GM21515 (cell line): ENCODE data around the gene PPP2R3A.
A peak's percentile ranks its signal among the peaks of the same experiment; 100 is the strongest.
"Not testable (repeated sequence)": the region's sequence is repeated elsewhere in the genome, so short reads cannot be mapped to it uniquely, and the experiment has no call there.

Experiments
- ATAC-seq: cut with Tn5 transposase; IDR thresholded peaks from one replicate; pipeline ENCODE4 v1.9.1; 2021; ENCODE audit not compliant: unreplicated experiment

PPP2R3A gene

GRCh38 chr3:136078421-136079364 lies 113.2 kb downstream of the PPP2R3A start:
- ATAC-seq, result no peak

DNA sequence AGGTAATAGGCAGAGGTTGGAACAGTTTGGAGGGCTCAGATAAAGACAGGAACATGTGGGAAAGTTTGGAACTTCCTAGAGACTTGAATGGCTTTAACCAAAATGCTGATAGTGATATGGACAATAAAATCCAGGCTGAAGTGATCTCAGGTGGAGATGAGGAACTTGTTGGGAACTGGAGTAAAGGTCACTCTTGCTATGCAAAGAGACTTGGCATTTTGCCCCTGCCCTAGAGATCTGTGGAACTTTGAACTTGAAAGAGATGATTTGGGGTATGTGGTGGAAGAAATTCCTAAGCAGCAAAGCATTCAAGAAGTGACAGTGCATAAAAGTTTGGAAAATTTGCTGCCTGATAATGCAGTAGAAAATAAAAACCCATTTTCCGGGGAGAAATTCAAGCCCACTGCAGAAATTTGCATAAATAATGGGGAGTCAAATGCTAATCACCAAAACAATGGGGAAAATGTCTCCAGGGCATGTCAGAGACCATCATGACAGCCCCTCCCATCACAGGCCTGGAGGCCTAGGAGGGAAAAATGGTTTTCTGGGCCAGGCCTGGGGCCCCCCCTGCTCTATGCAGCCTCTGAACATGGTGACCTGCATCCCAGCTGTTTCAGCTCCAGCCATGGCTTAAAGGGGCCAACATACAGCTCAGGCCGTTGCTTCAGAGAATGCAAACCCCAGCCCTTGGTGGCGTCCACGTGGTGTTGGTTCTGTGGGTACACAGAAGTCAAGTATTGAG lies 118.3 kb downstream of the PPP2R3A start:
- not testable (repeated sequence) for ATAC-seq

DNA sequence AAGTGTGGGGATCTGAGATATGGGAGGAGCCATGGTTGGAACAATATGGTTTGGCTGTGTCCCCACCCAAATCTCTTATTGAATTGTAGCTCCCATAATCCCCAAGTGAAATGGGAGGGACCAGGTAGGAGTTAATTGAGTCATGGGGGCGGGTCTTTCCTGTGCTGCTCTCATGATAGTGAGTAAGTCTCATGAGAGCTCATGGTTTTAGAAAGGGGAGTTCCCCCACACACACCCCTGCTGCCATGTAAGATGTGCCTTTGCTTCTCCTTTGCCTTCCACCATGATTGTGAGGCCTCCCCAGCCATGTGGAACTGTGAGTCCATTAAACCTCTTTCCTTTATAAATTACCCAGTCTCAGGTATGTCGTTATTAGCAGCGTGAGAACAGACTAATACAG lies 119.5 kb downstream of the PPP2R3A start:
- ATAC-seq, result not testable (repeated sequence)

- no peak for ATAC-seq
These were observed 128.2 kb downstream of the PPP2R3A start for GRCh38 chr3:136093771-136094170.

DNA sequence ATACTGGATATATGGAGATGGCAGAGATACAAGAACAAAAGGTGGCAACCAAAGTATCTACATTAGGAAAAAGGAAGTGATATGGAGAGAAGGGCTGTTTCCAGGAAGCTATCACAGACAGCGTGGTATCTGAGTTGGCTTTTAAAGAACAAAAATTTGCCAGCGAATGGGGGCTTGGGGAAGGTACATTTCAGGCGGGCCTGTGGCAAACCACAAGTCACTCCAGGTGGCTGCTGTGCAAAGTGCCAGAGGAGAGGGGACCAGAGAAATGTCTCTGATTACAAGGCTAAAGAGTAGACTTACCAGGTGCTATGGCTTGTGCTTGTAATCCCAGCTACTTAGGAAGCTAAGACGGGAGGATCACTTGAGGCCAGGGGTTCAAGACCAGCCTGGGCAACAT lies 139.5 kb downstream of the PPP2R3A start:
- no peak for ATAC-seq

DNA sequence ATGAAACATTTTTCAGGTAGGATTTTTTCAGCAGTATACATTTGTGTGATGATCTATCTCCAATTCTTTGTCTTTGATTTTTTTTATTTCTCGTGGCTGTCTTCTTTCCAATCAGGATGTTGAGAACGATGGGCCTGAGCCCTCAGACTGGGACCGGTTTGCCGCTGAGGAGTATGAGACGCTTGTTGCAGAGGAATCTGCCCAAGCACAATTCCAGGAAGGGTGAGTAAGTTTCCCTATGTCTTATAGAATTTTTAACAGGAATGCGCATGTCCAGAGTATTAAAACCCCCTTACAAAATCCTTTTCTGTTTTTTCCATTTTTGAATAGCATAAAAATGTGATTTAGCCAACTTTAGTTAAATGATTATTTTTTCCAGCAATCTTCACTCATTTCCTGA lies 140.6 kb downstream of the PPP2R3A start:
- no peak for ATAC-seq

DNA sequence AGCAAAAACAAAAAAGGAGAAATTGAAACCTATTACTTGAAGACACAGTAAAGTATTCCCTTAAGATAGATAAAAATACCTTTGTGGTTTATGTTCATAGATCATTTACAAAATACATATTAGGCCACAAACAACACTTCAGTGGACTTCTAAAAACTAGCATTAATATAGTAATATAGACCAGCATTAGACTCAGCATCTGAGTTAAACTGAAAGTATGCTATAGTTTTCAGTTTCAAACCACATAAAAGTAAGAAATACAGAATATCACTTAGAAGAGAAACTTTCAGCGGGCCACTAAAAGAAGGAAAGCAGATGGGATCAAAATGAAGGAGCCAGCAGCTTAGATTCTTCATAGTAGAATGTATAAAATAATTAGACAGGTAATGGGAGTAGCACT lies 144.0 kb downstream of the PPP2R3A start:
- ATAC-seq, result peak; percentile 93

DNA sequence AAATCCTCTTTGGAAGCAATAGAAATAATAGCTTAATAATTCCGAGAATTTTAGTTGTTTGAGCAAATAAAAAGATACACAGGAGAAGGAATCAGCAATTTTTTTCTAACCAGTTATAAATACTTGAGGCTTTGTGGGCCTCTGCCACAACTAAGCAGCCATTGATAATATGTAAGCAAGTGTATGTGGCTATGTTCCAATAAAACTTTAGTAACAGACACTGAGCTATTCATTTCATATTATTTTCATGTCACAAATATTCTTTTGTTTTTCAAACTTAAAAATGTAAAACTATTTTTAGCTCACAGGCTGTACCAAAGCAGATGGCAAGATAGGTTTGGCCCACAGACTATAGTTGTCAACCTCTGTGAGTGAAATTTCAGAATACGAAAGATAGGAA lies 145.0 kb downstream of the PPP2R3A start:
- ATAC-seq, result no peak

GRCh38 chr3:136114421-136114820 lies 148.9 kb downstream of the PPP2R3A start:
- no peak for ATAC-seq

DNA sequence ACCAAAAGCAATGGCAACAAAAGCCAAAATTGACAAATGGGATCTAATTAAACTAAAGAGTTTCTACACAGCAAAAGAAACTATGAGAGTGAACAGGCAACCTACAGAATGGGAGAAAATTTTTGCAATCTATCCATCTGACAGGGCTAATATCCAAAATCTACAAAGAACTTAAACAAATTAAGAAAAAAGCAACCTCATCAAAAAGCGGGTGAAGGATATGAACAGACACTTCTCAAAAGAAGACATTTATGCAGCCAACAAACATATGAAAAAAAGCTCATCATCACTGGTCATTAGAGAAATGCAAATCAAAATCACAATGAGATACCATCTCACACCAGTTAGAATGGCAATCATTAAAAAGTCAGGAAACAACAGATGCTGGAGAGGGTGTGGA lies 153.8 kb downstream of the PPP2R3A start:
- ATAC-seq, result not testable (repeated sequence)

DNA sequence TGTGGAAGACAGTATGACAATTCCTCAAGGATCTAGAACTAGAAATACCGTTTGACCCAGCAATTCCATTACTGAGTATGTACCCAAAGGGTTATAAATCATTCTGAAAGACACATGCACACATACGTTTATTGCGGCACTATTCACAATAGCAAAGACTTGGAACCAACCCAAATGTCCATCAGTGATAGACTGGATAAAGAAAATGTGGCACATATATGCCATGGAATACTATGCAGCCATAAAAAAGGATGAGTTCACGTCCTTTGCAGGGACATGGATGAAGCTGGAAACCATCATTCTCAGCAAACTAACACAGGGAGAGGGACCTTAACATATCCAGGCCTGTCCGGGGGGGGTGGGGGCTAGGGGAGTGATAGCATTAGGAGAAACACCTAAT lies 154.3 kb downstream of the PPP2R3A start:
- ATAC-seq, result not testable (repeated sequence)

DNA sequence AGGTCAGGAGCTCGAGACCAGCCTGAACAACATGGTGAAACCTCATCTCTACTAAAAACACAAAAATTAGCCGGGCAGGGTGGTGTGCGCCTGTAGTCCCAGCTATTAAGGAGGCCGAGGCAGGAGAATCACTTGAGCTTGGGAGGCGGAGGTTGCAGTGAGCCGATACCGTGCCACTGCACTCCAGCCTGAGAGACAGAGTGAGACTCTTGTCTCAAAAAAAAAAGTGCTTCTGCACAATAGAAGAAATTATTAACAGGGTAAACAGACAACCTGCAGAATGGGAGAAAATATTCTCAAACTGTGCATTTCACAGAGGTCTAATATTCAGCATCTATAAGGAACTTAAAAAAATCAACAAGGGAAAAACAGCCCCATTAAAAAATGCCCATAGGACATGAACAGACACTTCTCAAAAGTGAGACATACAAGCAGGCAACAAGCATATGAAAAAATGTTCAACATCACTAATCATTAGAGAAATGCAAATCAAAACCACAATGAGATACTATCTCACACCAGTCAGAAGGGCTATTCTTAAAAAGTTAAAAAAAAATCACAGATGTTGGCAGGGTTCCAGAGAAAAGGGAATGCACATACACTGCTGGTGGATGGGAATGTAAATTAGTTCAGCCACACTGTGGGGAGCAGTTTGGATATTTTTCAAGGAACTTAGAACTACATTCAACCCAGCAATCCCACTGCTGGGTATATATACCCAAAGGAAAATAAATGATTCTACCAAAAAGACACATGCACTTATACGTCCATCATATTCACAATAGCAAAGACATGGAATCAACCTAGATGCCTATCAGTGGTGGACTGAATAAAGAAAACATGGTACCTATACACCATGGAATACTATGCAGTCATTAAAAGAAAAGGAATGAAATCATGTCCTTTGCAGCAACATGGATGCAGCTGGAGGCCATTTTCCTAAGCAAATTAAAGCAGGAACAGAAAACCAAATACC lies 155.1 kb downstream of the PPP2R3A start:
- ATAC-seq, result peak; percentile 62

GRCh38 chr3:136122006-136122405 lies 156.5 kb downstream of the PPP2R3A start:
- no peak for ATAC-seq

DNA sequence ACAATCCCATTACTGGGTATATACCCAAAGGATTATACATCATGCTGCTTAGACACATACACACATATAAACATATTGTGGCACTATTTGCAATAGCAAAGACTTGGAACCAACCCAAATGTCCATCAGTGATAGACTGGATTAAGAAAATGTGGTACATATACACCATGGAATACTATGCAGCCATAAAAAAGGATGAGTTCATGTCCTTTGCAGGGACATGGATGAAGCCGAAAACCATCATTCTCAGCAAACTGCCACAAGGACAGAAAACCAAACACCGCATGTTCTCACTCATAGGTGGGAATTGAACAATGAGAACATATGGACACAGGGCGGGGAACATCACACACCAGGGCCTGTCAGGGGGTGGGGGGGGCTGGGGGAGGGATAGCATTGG lies 166.1 kb downstream of the PPP2R3A start:
- ATAC-seq, result not testable (repeated sequence)

DNA sequence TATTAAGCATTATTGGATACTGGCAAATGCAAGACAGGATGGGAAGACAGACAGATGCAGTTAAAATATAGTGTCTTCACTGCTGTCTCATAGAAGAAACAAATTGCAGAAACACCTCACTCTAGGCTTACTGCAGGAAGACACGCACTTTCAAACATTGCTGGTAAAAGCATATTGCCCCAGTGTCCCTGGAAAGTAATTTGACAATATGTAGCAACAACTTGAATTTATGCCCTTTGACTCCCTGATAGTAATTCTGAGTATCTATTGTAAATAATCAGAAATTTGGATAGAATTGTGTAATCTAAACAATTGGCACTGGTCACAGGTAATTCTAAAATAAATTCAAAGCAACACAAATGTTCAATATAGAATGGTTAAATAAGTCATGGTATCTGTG lies 168.6 kb downstream of the PPP2R3A start:
- no peak for ATAC-seq

DNA sequence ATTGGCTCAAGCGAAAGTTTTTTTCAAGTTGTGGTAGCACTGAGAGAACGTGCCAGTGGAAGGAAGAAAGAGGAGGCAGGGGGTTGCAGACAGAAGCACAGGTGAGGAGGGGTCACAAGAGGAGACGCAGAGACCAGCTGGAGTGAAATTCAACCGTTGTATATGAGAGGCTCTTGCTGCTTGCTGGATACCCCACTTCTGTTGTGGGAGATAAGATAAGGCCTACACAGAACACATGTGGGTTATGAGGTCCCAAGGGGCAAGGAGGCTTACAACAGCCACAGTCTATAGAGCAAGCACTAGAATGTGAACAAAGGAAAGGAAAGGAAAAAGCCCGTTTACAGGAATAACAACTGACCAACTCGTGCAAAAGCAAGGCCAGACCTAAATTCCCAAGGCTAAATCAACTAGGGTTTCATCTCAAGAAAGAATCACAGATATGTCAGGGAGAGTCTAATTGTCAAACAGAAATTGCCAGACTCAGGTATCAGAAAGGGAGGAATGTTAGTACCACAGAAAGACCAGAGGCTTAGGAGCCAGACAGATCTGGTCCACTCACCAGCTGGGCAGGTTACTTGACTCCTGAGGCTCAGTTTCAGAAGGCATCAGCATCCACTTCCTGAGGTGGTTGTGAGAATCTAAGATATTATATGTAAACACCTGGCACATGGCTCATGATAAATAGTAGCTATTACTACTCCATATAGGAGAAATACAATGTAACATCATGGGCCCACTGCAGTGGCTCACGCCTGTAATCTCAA lies 169.7 kb downstream of the PPP2R3A start:
- ATAC-seq, result no peak

DNA sequence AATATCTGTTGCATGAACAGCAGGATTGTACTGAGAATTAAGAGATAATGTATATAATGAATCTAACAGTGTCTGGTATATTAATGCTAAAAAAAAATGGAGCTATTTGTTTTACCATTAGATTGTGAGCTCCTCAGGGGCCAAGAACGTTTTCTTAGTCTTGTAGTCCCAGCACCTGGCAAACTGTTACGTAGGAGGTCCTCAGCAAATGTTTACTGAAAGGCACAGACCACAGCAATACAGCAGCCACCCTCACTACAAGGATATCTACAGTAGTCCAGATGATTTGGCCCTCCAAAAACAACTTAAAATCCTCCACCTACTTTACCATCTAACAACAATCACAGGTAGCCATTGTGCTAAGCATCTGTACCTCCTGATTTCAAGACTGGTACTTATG lies 170.9 kb downstream of the PPP2R3A start:
- no peak for ATAC-seq

GRCh38 chr3:136141291-136141785 lies 175.8 kb downstream of the PPP2R3A start:
- no peak for ATAC-seq

DNA sequence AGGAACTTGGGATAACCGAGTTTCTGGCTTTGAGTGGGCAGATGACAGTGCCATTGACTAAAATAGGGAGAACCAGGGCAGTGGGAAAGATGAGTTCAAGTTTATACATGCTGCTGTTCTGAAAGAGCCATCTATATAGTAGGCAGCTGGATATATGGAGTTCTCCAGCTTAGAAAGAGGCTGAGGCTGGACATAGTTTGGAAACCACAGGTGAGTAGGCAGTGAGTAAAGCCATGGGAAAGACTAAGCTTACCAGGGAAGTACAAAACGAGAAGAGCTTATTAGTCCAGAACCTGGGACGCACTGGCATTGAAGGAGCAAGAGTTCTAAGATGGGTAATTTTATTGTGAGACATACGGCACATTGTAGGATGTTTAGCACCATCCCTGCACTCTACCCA lies 176.4 kb downstream of the PPP2R3A start:
- ATAC-seq, result no peak

DNA sequence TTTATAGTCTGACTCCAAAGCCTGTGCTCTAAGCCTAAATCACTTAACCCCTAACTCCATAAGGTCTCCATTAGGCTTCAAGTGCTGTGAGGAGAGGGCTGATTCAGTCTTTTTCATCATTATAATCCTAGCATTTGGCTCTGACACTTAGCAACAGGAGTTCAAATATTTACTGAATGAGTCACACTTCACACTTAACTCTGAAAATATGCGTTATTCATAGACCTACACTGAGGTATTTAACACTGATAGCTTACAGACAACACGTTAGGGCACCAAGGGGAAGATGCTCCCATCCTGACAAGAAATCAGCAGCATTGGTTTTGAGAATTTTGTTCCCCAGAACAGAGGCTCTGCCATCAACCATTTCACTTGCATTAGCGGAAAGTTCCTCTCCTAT lies 177.1 kb downstream of the PPP2R3A start:
- ATAC-seq, result no peak
